Esophagus squamous epithelium (tissue), 5 donors: Measurements from ENCODE around the gene ACTL7A. TPM values are rescaled to one million over a fixed set of nuclear protein-coding genes. Genes with fewer than 3 reads are reported as not detected.

Experiments used
- DNase-seq: peaks from one replicate; lab custom pipeline; 2025; lab: John Stamatoyannopoulos, UW
- H3K27ac ChIP-seq, 4 donors: fragments of 200-600 bp; sonication (generic); one replicate each; pipeline ENCODE4 v1.5.1; 2016 to 2019; ENCODE audit warnings: mild to moderate bottlenecking in 1 of 4
- H3K27me3 ChIP-seq, 4 donors: fragments of 200-600 bp; sonication (generic); 1 replicate in 3 of 4; 2 replicates in 1 of 4; pipeline versions ENCODE4 v1.5.1 to v1.6.0; 2017 to 2021; ENCODE audit warnings: antibody characterized with exemption in 1 of 4
- H3K36me3 ChIP-seq, 3 donors: fragments of 200-600 bp; sonication (generic); one replicate each; pipeline ENCODE4 v1.5.1; 2016 to 2019
- H3K4me1 ChIP-seq, 3 donors: fragments of 200-600 bp; sonication (generic); one replicate each; pipeline ENCODE4 v1.5.1; 2017 to 2019
- H3K4me3 ChIP-seq, 4 donors: fragments of 200-600 bp; sonication (generic); 1 replicate in 3 of 4; 2 replicates in 1 of 4; pipeline ENCODE4 v1.5.1; 2016 to 2019; ENCODE audit warnings: mild to moderate bottlenecking in 2 of 4, moderate library complexity in 1 of 4
- H3K9me3 ChIP-seq, 3 donors: fragments of 200-600 bp; sonication (generic); one replicate each; pipeline ENCODE4 v1.5.1; 2016 to 2019
- CTCF ChIP-seq, 6 experiments: fragments of 450-650 bp in 4 of 6; fragments of 200-600 bp in 2 of 6; sonication (generic) in 2 of 6; IDR thresholded peaks; one replicate each; pipeline ENCODE4 v1.5.1; 2016 to 2019; ENCODE audit warnings: antibody characterized with exemption in 6 of 6, mild to moderate bottlenecking in 4 of 6, moderate library complexity in 4 of 6
- POLR2A ChIP-seq, 4 donors: fragments of 450-650 bp; IDR thresholded peaks; one replicate each; pipeline ENCODE4 v1.6.1; 2017; ENCODE audit warnings: antibody characterized with exemption in 4 of 4, mild to moderate bottlenecking in 4 of 4, moderate library complexity in 3 of 4
- WGBS, 2 donors: methylation state at CpG; one replicate each; pipeline ENCODE4 v1.1.5; 2018; 5-methylcytosine and 5-hydroxymethylcytosine counted together
- intact Hi-C: fragments of 100-400 bp; cut with DNase I; formaldehyde crosslinking; loops from one replicate; pipeline ENCODE4 v1.15.0; 2022
- total RNA-seq, 4 donors: library from RNA; depleted of rRNA; stranded (reverse); fragments of >200 nt; gene quantifications; one replicate each; pipeline ENCODE4 v1.1.0, GENCODE V29; 2016
- donor health status: DM: yes; HTN: yes; CAD: no.

Gene ACTL7A
- total RNA-seq, 4 donors from 2014 or later: not detected

DNA sequence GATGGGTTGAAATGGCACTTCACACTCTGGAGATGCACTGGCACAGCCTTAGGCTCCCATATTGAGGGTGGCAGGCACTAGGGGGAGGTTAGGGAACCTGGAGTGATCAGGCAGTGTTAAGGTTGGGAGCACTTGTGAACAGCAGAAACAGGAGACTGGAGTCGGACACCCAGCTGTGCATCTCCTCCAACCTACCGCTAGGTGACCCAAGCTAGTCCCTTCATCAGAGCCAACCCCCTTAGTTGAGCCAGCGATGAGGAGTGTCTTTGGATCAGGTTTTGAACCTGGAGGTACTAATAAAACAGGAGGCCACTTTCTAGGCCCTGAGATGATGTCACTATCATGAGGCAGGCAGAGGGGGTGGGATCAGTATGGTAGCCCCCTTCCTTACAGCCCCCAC is 8.0 kb upstream of the ACTL7A start:
- H3K9me3 ChIP-seq: no peaks in the 10 kb centered on the region
- no peaks in the 10 kb centered on the region for H3K36me3 ChIP-seq
- intact Hi-C loops: no loop called here
- peaks cover 0 to 4% (median 0%) of the 10 kb centered on the region in 3 donors for H3K4me1 ChIP-seq
- H3K4me3 ChIP-seq: no peak overlapping the region
- no peak overlapping the region for H3K27ac ChIP-seq
- no peaks in the 10 kb centered on the region for H3K27me3 ChIP-seq
- DNase-seq: no peak
- 63 to 100% methylated on average over 1 of the region's 3 CpGs for WGBS, 2 donors
- no peak for TF ChIP-seq POLR2A (IDR thresholded peaks at IDR 0.05)
- TF ChIP-seq CTCF (IDR thresholded peaks at IDR 0.05): no peak

DNA sequence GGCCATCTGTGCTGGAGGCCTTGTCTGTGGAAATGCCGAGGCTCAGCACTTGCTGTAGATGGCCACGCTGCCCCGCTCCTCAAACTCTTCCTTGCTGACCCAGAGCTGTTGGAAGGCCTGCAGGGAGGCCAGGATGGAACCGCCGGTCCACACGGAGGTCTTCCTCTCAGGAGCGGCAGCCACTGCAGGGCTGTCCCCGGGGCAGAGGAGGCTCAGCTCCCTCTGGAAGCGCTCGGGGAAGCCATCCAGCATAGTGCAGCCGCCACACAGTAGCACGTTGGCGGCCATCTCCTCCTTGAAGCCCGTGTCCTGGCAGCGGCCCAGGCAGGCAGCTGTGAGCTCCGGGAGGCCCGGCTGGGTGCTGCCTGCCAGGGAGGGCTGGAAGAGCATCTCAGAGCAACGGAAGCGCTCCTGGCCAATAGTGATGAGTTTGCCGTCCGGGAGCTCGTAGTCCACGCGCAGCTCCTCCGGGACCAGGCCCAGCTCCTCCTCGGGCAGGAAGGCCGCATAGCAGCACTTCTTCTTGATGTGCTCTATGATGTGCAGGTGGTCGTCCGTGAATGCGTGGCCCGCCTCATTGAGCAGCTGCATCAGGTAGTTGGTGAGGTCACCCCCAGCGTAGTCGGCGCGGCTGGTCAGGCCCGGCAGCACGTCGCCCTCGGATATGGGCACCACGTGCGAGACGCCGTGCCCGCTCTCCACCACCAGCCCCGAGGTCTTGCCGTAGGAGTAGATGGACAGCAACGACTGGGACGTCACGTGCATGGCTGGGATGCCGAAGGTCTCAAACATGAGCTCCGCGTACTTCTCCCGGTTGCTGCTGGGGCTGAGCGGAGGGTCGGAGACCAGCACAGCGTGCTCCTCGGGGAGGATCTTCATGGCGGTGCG is 7.2 kb upstream of the ACTL7A start:
- H3K9me3 ChIP-seq: no peaks in the 10 kb centered on the region
- no peaks in the 10 kb centered on the region for H3K36me3 ChIP-seq
- TF ChIP-seq POLR2A (IDR thresholded peaks at IDR 0.05) (no peak), CTCF (IDR thresholded peaks at IDR 0.05) (no peak)
- intact Hi-C loops: no loop called here
- no peak overlapping the region for H3K4me3 ChIP-seq
- H3K27ac ChIP-seq: no peak overlapping the region
- WGBS, 2 donors: 84 to 90% methylated on average over 4 to 15 of the region's 59 CpGs
- peaks cover 0 to 6% (median 0%) of the 10 kb centered on the region in 3 donors for H3K4me1 ChIP-seq
- H3K27me3 ChIP-seq: no peaks in the 10 kb centered on the region
- no peak for DNase-seq

- intact Hi-C loops: no loop called here
- TF ChIP-seq POLR2A (IDR thresholded peaks at IDR 0.05) (no peak), CTCF (IDR thresholded peaks at IDR 0.05) (no peak)
- H3K4me1 ChIP-seq: peaks cover 0 to 10% (median 0%) of the 10 kb centered on the region in 3 donors
- H3K9me3 ChIP-seq: no peaks in the 10 kb centered on the region
- WGBS, 2 donors: 92 to 97% methylated on average over 5 to 17 of the region's 25 CpGs
- no peak overlapping the region for H3K27ac ChIP-seq
- H3K27me3 ChIP-seq: no peaks in the 10 kb centered on the region
- H3K36me3 ChIP-seq: no peaks in the 10 kb centered on the region
- no peak overlapping the region for H3K4me3 ChIP-seq
- no peak for DNase-seq
Observed at GRCh38 chr9:108855529-108855886, 6.6 kb upstream of the ACTL7A start.

- intact Hi-C loops: no loop called here
- peaks cover 0 to 10% (median 0%) of the 10 kb centered on the region in 3 donors for H3K4me1 ChIP-seq
- TF ChIP-seq POLR2A (IDR thresholded peaks at IDR 0.05): no peak
- no peak for TF ChIP-seq CTCF (IDR thresholded peaks at IDR 0.05)
- H3K27me3 ChIP-seq: no peaks in the 10 kb centered on the region
- H3K36me3 ChIP-seq: no peaks in the 10 kb centered on the region
- 83 to 91% methylated on average over 4 to 5 of the region's 7 CpGs for WGBS, 2 donors
- no peak for DNase-seq
- no peak within 1 kb of the TSS for H3K4me3 ChIP-seq
- no peaks in the 10 kb centered on the region for H3K9me3 ChIP-seq
- no peak within 1 kb of the TSS for H3K27ac ChIP-seq
Observed at GRCh38 chr9:108855888-108856287, 6.2 kb upstream of the ACTL7A start, which contains the start of gene ACTL7B. ACTL7B (minus strand) TSS chr9:108855986; CDS start chr9:108855930, 56 bp downstream.

DNA sequence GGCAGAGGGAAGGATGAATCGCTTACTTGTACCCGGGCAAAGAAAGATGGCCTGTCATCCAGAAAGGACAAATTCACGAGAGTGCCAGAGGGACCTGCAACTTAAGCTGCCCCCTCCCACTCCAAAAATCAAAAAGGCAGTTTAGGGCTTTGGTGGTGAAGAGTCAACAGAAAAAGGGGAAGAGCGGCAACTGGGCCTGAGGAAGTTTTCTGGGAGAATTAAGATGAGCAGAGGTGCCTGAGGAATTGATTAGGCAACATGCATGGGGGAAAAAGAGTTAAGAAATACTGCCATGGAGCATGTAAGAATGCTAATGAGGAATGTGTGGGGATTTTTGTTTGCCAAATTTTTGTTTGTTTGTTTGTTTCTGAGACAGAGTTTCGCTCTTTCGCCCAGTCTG is 4.5 kb upstream of the ACTL7A start:
- no peaks in the 10 kb centered on the region for H3K36me3 ChIP-seq
- 82 to 92% methylated on average over 5 to 6 of the region's 6 CpGs for WGBS, 2 donors
- no peak for DNase-seq
- no peak overlapping the region for H3K4me3 ChIP-seq
- H3K9me3 ChIP-seq: no peaks in the 10 kb centered on the region
- intact Hi-C loops: no loop called here
- TF ChIP-seq CTCF (IDR thresholded peaks at IDR 0.05) (no peak), POLR2A (IDR thresholded peaks at IDR 0.05) (no peak)
- H3K27me3 ChIP-seq: no peaks in the 10 kb centered on the region
- no peak overlapping the region for H3K27ac ChIP-seq
- H3K4me1 ChIP-seq: peaks cover 0 to 10% (median 0%) of the 10 kb centered on the region in 3 donors
